Endothelial cell of umbilical vein (primary cell): Measurements from ENCODE around the gene CREBZF. TPM values are rescaled to one million over a fixed set of nuclear protein-coding genes. Genes with fewer than 3 reads are reported as not detected.

ENCODE experiments used
- BruUV-seq: library from RNA; stranded (reverse); fragments of 400-500 nt; replicated peaks from 2 replicates; lab custom pipeline; 2021; lab: Mats Ljungman, UMichigan
- CTCF ChIA-PET: fragments of 300-600, 350-600 bp; sonication (Branson Sonifier 250); formaldehyde crosslinking; loops from one replicate; lab custom pipeline; 2021; ENCODE audit warnings: antibody characterized with exemption, inconsistent platforms; lab: Charles Lee
- POLR2A ChIA-PET: fragments of 300-600, 350-600 bp; sonication (Branson Sonifier 250); formaldehyde crosslinking; loops from one replicate; lab custom pipeline; 2021; ENCODE audit warnings: antibody characterized with exemption, inconsistent platforms; lab: Charles Lee
- DNase-seq: peaks from one replicate; pipeline ENCODE4 v3.0.0-alpha.2; 2011; ENCODE audit warnings: low read depth, low spot score
- FAIRE-seq: peaks from 2 replicates; lab custom pipeline; 2011; peaks lifted over from hg19 to GRCh38; lab: Jason Lieb, UNC
- H2AFZ ChIP-seq: 2 replicates; pipeline ENCODE4 v1.6.0; 2012; ENCODE audit warnings: low read depth, low read length, control low read depth, inconsistent platforms
- H3K27ac ChIP-seq: 2 replicates; pipeline ENCODE4 v1.5.1; 2011; ENCODE audit warnings: low read depth, mild to moderate bottlenecking, control low read depth, low read length, moderate library complexity; ENCODE audit not compliant: insufficient read depth
- H3K27me3 ChIP-seq, 2 experiments: 2 replicates each; pipeline versions ENCODE4 v1.6.0 to v1.6.1; 2011; ENCODE audit warnings: low read length in 2 of 2, mixed read lengths in 1 of 2; ENCODE audit not compliant: control insufficient read depth in 2 of 2, insufficient read depth in 2 of 2
- H3K36me3 ChIP-seq, 2 experiments: 2 replicates in 1 of 2; 3 replicates in 1 of 2; pipeline ENCODE4 v1.5.1; 2011; ENCODE audit warnings: low read length in 2 of 2, mild to moderate bottlenecking in 1 of 2, moderate library complexity in 1 of 2; ENCODE audit not compliant: control insufficient read depth in 2 of 2, insufficient read depth in 2 of 2; ENCODE audit errors: extremely low read depth in 1 of 2
- H3K4me1 ChIP-seq: 3 replicates; pipeline ENCODE4 v1.5.1; 2011; ENCODE audit warnings: mild to moderate bottlenecking, low read length; ENCODE audit not compliant: control insufficient read depth, insufficient read depth; ENCODE audit errors: extremely low read depth
- H3K4me2 ChIP-seq: 2 replicates; pipeline ENCODE4 v1.6.1; 2011; ENCODE audit warnings: low read length, control low read depth, mixed read lengths; ENCODE audit not compliant: insufficient read depth
- H3K4me3 ChIP-seq, 3 experiments: fragments of 200-600 bp in 1 of 3; sonication (generic), shearing (Covaris generic) in 1 of 3; replicated peaks in 1 of 3; 2 replicates each; pipeline ENCODE4 v1.5.1; 2011 to 2016; ENCODE audit warnings: control low read depth in 3 of 3, low read length in 3 of 3, mild to moderate bottlenecking in 2 of 3, inconsistent platforms in 1 of 3, low read depth in 1 of 3, moderate library complexity in 1 of 3; ENCODE audit not compliant: insufficient read depth in 1 of 3
- H3K79me2 ChIP-seq: 2 replicates; pipeline ENCODE4 v1.6.0; 2012; ENCODE audit warnings: low read length, inconsistent platforms; ENCODE audit not compliant: control insufficient read depth, insufficient read depth
- H3K9ac ChIP-seq: replicated peaks from 2 replicates; pipeline ENCODE3; 2011; ENCODE audit warnings: low read length, control low read depth; ENCODE audit not compliant: insufficient read depth; ENCODE audit errors: extremely low read depth
- H3K9me1 ChIP-seq: replicated peaks from 3 replicates; pipeline ENCODE4 v1.6.0; 2011; ENCODE audit warnings: mild to moderate bottlenecking, low read length; ENCODE audit not compliant: control insufficient read depth, insufficient read depth; ENCODE audit errors: extremely low read depth
- H3K9me3 ChIP-seq: replicated peaks from 2 replicates; pipeline ENCODE4 v1.5.1; 2012; ENCODE audit warnings: low read length, inconsistent platforms; ENCODE audit not compliant: control insufficient read depth, insufficient read depth
- H4K20me1 ChIP-seq: replicated peaks from 2 replicates; pipeline ENCODE3; 2011; ENCODE audit warnings: mild to moderate bottlenecking, low read length; ENCODE audit not compliant: control insufficient read depth, insufficient read depth; ENCODE audit errors: extremely low read depth
- EZH2 ChIP-seq: IDR thresholded peaks from 2 replicates; pipeline ENCODE4 v1.6.1; 2012; ENCODE audit warnings: borderline replicate concordance, low read depth, mild to moderate bottlenecking, moderate library complexity, low read length, inconsistent platforms; ENCODE audit not compliant: severe bottlenecking
- FOS ChIP-seq: IDR thresholded peaks from 2 replicates; pipeline ENCODE4 v1.6.1; 2011; ENCODE audit warnings: mild to moderate bottlenecking, low read length, moderate library complexity, borderline replicate concordance; ENCODE audit not compliant: insufficient read depth
- GATA2 ChIP-seq: IDR thresholded peaks from 2 replicates; pipeline ENCODE4 v1.7.0; 2011; ENCODE audit warnings: low read depth, mild to moderate bottlenecking, moderate library complexity, mixed read lengths, low read length; ENCODE audit not compliant: insufficient read length, insufficient read depth
- JUN ChIP-seq: IDR thresholded peaks from 2 replicates; pipeline ENCODE4 v1.6.1; 2011; ENCODE audit warnings: borderline replicate concordance, low read depth; ENCODE audit not compliant: insufficient read length, insufficient read depth
- MAX ChIP-seq: IDR thresholded peaks from 2 replicates; pipeline ENCODE4 v1.6.1; 2011; ENCODE audit not compliant: insufficient read depth, insufficient read length
- MYC ChIP-seq: IDR thresholded peaks from one replicate; pipeline ENCODE4 v1.6.1; 2011; ENCODE audit warnings: mild to moderate bottlenecking, low read depth, low read length
- POLR2A ChIP-seq: IDR thresholded peaks from 2 replicates; pipeline ENCODE4 v1.6.1; 2012; ENCODE audit warnings: low read depth, mild to moderate bottlenecking, control low read depth, low read length
- POLR2AphosphoS5 ChIP-seq: IDR thresholded peaks from 2 replicates; pipeline ENCODE4 v1.6.1; 2012; ENCODE audit warnings: low read depth, mild to moderate bottlenecking, control low read depth, low read length, moderate library complexity; ENCODE audit not compliant: insufficient read depth
- dilution Hi-C: fragments of 300-500 bp; cut with MboI; formaldehyde crosslinking; loops from one replicate; pipeline ENCODE4 v1.15.0; 2019; ENCODE audit warnings: low sequenced_read_pairs; ENCODE audit not compliant: extremely low pct_ligation_motif_present
- intact Hi-C: fragments of 100-400 bp; cut with micrococcal nuclease; formaldehyde crosslinking; loops from one replicate; pipeline ENCODE4 v1.10.0; 2022
- polyA plus RNA-seq, 4 experiments: library from polyadenylated mRNA; depleted of rRNA in 3 of 4; stranded (reverse) in 3 of 4; unstranded in 1 of 4; fragments of >200 nt; gene quantifications; 2 replicates each; pipeline versions ENCODE4 v1.2.1 to v1.2.3, GENCODE V29; 2011 to 2012; ENCODE audit warnings: missing spikeins in 1 of 4
- total RNA-seq: library from RNA; stranded (reverse); gene quantifications from 2 replicates; pipeline ENCODE4 v1.2.3, GENCODE V29; 2021
- TF ChIP-seq, protein P1 (sequence below), 2 donors: IDR thresholded peaks; 1 replicate in 1 of 2; 2 replicates in 1 of 2; pipeline ENCODE4 v1.5.1; 2011; ENCODE audit warnings: low read length in 2 of 2, mild to moderate bottlenecking in 2 of 2, moderate library complexity in 2 of 2, control low read depth in 1 of 2, inconsistent platforms in 1 of 2, low read depth in 1 of 2; ENCODE audit not compliant: insufficient read depth in 1 of 2; ENCODE audit errors: extremely low read depth in 1 of 2

The CREBZF gene
- total and polyA plus RNA-seq, 2 donors (not counting 3 experiments of a cell fraction or from before 2014, with no cell fraction given): 15.5 to 35.5 TPM

- H4K20me1 ChIP-seq: peaks cover 16% of the 10 kb centered on the region
- H3K4me3 ChIP-seq: peak overlapping the region; percentile 40 to 92 (median 66)
- no peak overlapping the region for H2AFZ ChIP-seq
- no peaks in the 10 kb centered on the region for H3K9me1 ChIP-seq
- H3K36me3 ChIP-seq: peaks cover 0 to 17% of the 10 kb centered on the region in 2 experiments
- no peaks in the 10 kb centered on the region for H3K9me3 ChIP-seq
- no peaks in the 10 kb centered on the region for H3K27me3 ChIP-seq
- DNase-seq: peak; percentile 22
- TF ChIP-seq FOS (no peak), POLR2A (no peak), GATA2 (no peak), JUN (no peak)
- H3K9ac ChIP-seq: peak overlapping the region; percentile 94
- peak overlapping the region; percentile 91 for H3K27ac ChIP-seq
- POLR2A ChIA-PET: no interaction called here
- CTCF ChIA-PET: interaction anchor here (1.1 to 1.3 kb wide), 3 partner anchors 10 to 35 kb away, joined by 3 to 5 read pairs (median 5); partner anchors contain the start of genes TMEM126A and TMEM126B
- H3K4me2 ChIP-seq: peak overlapping the region; percentile 98
- dilution Hi-C loops: no loop called here
- TSS peak; percentile 29 for BruUV-seq
- FAIRE-seq: no peak
- intact Hi-C loops: loop anchor here (1.0 to 10.0 kb wide), 2 partner anchors 68 to 632 kb away; no protein-coding TSS in a partner anchor
- H3K4me1 ChIP-seq: peaks cover 35% of the 10 kb centered on the region
- peaks cover 63% of the 10 kb centered on the region for H3K79me2 ChIP-seq
These were observed 1.7 kb downstream of the CREBZF start for GRCh38 chr11:85663080-85663752.

- no peak for TF ChIP-seq EZH2
- TF ChIP-seq, protein P1, sequence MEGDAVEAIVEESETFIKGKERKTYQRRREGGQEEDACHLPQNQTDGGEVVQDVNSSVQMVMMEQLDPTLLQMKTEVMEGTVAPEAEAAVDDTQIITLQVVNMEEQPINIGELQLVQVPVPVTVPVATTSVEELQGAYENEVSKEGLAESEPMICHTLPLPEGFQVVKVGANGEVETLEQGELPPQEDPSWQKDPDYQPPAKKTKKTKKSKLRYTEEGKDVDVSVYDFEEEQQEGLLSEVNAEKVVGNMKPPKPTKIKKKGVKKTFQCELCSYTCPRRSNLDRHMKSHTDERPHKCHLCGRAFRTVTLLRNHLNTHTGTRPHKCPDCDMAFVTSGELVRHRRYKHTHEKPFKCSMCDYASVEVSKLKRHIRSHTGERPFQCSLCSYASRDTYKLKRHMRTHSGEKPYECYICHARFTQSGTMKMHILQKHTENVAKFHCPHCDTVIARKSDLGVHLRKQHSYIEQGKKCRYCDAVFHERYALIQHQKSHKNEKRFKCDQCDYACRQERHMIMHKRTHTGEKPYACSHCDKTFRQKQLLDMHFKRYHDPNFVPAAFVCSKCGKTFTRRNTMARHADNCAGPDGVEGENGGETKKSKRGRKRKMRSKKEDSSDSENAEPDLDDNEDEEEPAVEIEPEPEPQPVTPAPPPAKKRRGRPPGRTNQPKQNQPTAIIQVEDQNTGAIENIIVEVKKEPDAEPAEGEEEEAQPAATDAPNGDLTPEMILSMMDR (IDR thresholded peaks at IDR 0.05; ENCODE audit: extremely low read depth in 1 of 2, insufficient read depth in 1 of 2, low read depth in 1 of 2, low read length in 2 of 2): no peak
- TF ChIP-seq POLR2A: no peak
- TF ChIP-seq JUN: no peak
- no peak for TF ChIP-seq MYC
- TF ChIP-seq FOS: no peak
- no peak for TF ChIP-seq MAX
- no peak for TF ChIP-seq POLR2AphosphoS5
- TF ChIP-seq GATA2: no peak
- no TSS peak for BruUV-seq
- Histone ChIP-seq H2AFZ (no peak overlapping the region), H3K4me1 (peaks cover 37% of the 10 kb centered on the region), H3K9ac (peak overlapping the region; percentile 94), H4K20me1 (peaks cover 16% of the 10 kb centered on the region), H3K27ac (no peak overlapping the region), H3K9me3 (no peaks in the 10 kb centered on the region), H3K4me3 (peak overlapping the region; percentile 21 to 92 (median 40)), H3K4me2 (peak overlapping the region; percentile 98), H3K9me1 (no peaks in the 10 kb centered on the region), H3K27me3 (no peaks in the 10 kb centered on the region), H3K79me2 (peaks cover 73% of the 10 kb centered on the region), H3K36me3 (peaks cover 0 to 17% of the 10 kb centered on the region in 2 experiments)
- FAIRE-seq: no peak
- dilution Hi-C loops: no loop called here
- peak; percentile 2 for DNase-seq
- intact Hi-C loops: loop anchor here (10.0 kb wide), 1 partner anchor 633 kb away; no protein-coding TSS in a partner anchor
- POLR2A ChIA-PET: interaction anchor here (0.6 to 1.0 kb wide), 2 partner anchors 13 to 14 kb away, joined by 4 to 5 read pairs; partner anchors contain the start of gene TMEM126A
- CTCF ChIA-PET: interaction anchor here (1.1 kb wide), 2 partner anchors 14 to 34 kb away, joined by 3 to 4 read pairs; partner anchors contain the start of genes TMEM126A and TMEM126B
These were observed 2.8 kb downstream of the CREBZF start for GRCh38 chr11:85661972-85662664.
